ENCODE data around the gene PALLD.

PALLD gene

DNA sequence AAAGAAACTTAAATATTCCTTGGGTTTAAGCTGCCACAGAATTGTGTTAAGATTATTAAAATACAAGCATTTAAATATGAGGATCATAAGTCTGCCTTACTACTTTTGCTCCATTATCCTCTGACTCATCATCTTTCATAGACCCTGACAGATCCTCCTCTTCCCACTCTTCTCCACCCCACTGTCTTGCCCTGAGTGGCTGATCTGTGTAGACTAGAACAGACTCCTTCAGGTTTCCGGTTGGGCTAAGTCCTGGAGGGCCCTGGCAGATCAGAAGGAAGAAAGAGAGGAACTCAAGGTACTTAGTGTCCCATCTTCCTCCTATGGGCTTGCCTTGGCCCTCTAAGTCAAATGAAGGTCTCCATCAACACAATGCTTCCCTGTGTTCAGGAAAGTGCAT, 30.7 kb downstream of the PALLD start:
- Histone ChIP-seq H3K36me3 (ENCODE audit: control insufficient read depth in 2 of 2, insufficient read depth in 1 of 2, low read length in 2 of 2) (no peaks in the 10 kb centered on the region), H3K9me3 (ENCODE audit: control insufficient read depth, insufficient read depth, low read depth, low read length) (no peaks in the 10 kb centered on the region), H3K4me3 (ENCODE audit: low read depth, low read length) (no peak overlapping the region), H3K4me1 (ENCODE audit: control insufficient read depth, insufficient read depth, low read length) (peaks cover under 1% of the 10 kb centered on the region; the same call in 1 of the 2 replicates), H3K27ac (ENCODE audit: extremely low read depth, low read depth, low read length) (no peak overlapping the region)
- ChIA-PET POLR2A (no interaction called here), CTCF (interaction anchor here (1.0 kb wide), 1 partner anchor 11 kb away, joined by 3 read pairs; no protein-coding TSS in a partner anchor)
- TF ChIP-seq ZNF16 (tag by site-specific recombination; IDR thresholded peaks at IDR 0.05; ENCODE audit: low read depth) (no peak), FEZF1 (tag by site-specific recombination; IDR thresholded peaks at IDR 0.05) (no peak), ZNF521 (tag by site-specific recombination; IDR thresholded peaks at IDR 0.05) (no peak), ZBTB26 (tag by site-specific recombination; optimal IDR thresholded peaks at IDR 0.05) (no peak)
- TF ChIP-seq, protein P1, sequence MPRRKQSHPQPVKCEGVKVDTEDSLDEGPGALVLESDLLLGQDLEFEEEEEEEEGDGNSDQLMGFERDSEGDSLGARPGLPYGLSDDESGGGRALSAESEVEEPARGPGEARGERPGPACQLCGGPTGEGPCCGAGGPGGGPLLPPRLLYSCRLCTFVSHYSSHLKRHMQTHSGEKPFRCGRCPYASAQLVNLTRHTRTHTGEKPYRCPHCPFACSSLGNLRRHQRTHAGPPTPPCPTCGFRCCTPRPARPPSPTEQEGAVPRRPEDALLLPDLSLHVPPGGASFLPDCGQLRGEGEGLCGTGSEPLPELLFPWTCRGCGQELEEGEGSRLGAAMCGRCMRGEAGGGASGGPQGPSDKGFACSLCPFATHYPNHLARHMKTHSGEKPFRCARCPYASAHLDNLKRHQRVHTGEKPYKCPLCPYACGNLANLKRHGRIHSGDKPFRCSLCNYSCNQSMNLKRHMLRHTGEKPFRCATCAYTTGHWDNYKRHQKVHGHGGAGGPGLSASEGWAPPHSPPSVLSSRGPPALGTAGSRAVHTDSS (tag by site-specific recombination; IDR thresholded peaks at IDR 0.05): no peak

- H3K36me3 ChIP-seq (ENCODE audit: control insufficient read depth in 2 of 2, insufficient read depth in 1 of 2, low read length in 2 of 2): no peaks in the 10 kb centered on the region
- CTCF ChIA-PET: interaction anchor here (0.9 to 1.0 kb wide), 2 partner anchors 12 to 58 kb away, joined by 3 to 4 read pairs; no protein-coding TSS in a partner anchor
These were observed 31.5 kb downstream of the PALLD start for GRCh38 chr4:168528131-168528949.

More at GRCh38 chr4:168528131-168528949, 31.5 kb downstream of the PALLD start:
- H3K4me3 ChIP-seq (ENCODE audit: low read depth, low read length): no peak overlapping the region
- 0 out of 2 replicates have a peak, but pooled peaks have one; percentile 15 for TF ChIP-seq INSM2 (tag by site-specific recombination; IDR thresholded peaks at IDR 0.05)
- peak; percentile 37; the same call in 1 of the 2 replicates for TF ChIP-seq PRDM6 (tag by site-specific recombination; IDR thresholded peaks at IDR 0.05)
- TF ChIP-seq ZNF654 (tag by site-specific recombination; IDR thresholded peaks at IDR 0.05; ENCODE audit: low read depth): 0 out of 2 replicates have a peak, but pooled peaks have one; percentile 1
- TF ChIP-seq OSR2 (tag by site-specific recombination; IDR thresholded peaks at IDR 0.05): peak; percentile 58; the same call in 1 of the 2 replicates
- TF ChIP-seq ZNF629 (tag by site-specific recombination; IDR thresholded peaks at IDR 0.05): peak; percentile 35; the same call in 1 of the 2 replicates
- no peak for TF ChIP-seq OVOL3 (tag by site-specific recombination; IDR thresholded peaks at IDR 0.05)
- peak; percentile 65; the same call in 1 of the 2 replicates for TF ChIP-seq HIC1 (tag by site-specific recombination; IDR thresholded peaks at IDR 0.05)
- no peak for TF ChIP-seq SALL2 (tag by site-specific recombination; IDR thresholded peaks at IDR 0.05; ENCODE audit: borderline replicate concordance)
- POLR2A ChIA-PET: no interaction called here
- no peaks in the 10 kb centered on the region for H3K4me1 ChIP-seq (ENCODE audit: control insufficient read depth, insufficient read depth, low read length)
- H3K27ac ChIP-seq (ENCODE audit: extremely low read depth, low read depth, low read length): no peak overlapping the region
- no peaks in the 10 kb centered on the region for H3K9me3 ChIP-seq (ENCODE audit: control insufficient read depth, insufficient read depth, low read depth, low read length)

All from HEK293 (cell line).